ENCODE data around the gene BFSP1. TPM values are rescaled to one million over a fixed set of nuclear protein-coding genes. Genes with fewer than 3 reads are reported as not detected.

BFSP1 gene
- total RNA-seq, 1 experiment from 2014 or later, result 6.1 TPM

- H3K9me3 ChIP-seq (ENCODE audit: low read depth, low read length, poor library complexity, severe bottlenecking), result no peaks in the 10 kb centered on the region
- H3K27ac ChIP-seq (ENCODE audit: low read depth, low read length, poor library complexity, severe bottlenecking), result no peak overlapping the region
- no peak for DNase-seq (ENCODE audit: low spot score)
- intact Hi-C loops (cut with micrococcal nuclease; ENCODE audit: unreplicated experiment), result no loop called here
- H3K36me3 ChIP-seq (ENCODE audit: insufficient read depth, low read length, poor library complexity, severe bottlenecking), result no peaks in the 10 kb centered on the region
- no TSS peak for BruUV-seq (replicated peaks)
- no peaks in the 10 kb centered on the region for H3K27me3 ChIP-seq (replicated peaks; ENCODE audit: insufficient read depth, low read depth, low read length, poor library complexity)
- no peak overlapping the region for H3K4me3 ChIP-seq (ENCODE audit: low read depth, low read length, poor library complexity, severe bottlenecking)
- H3K4me1 ChIP-seq (ENCODE audit: insufficient read depth, low read length, poor library complexity, severe bottlenecking), result peaks cover 6% of the 10 kb centered on the region
- TF ChIP-seq EZH2 (IDR thresholded peaks at IDR 0.05; ENCODE audit: borderline replicate concordance, low read depth, low read length, poor library complexity, severe bottlenecking), result no peak
- TF ChIP-seq CTCF (conservative IDR thresholded peaks at IDR 0.05; ENCODE audit: low read depth, low read length), result no peak
- CTCF ChIA-PET, result interaction anchor here (0.7 kb wide), 1 partner anchor 14 kb away, joined by 12 read pairs; no protein-coding TSS in a partner anchor
- POLR2A ChIA-PET (ENCODE audit: low non-redundant PET), result no interaction called here
Measured at GRCh38 chr20:17542481-17542880, 11.3 kb upstream of the BFSP1 start.

DNA sequence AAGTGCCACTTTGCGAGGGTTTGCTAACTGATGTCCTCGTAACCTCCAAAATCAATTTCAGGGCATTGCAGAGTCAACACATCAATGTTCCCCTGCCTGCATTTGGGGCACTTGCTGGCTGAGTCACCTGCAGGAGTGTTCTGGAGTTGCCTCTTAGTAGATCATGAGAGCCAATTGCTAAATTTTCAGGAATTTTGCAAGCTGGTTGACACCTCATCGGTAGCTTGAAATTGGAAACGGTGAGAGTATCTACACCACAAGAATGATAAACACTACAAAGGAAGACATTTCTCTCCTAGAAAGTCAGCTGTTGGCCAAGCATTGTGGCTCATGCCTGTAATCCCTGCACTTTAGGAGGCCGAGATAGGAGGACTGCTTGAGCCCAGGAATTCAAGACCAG, 10.8 kb upstream of the BFSP1 start:
- no peaks in the 10 kb centered on the region for H3K9me3 ChIP-seq (ENCODE audit: low read depth, low read length, poor library complexity, severe bottlenecking)
- no peaks in the 10 kb centered on the region for H3K36me3 ChIP-seq (ENCODE audit: insufficient read depth, low read length, poor library complexity, severe bottlenecking)
- TF ChIP-seq CTCF (conservative IDR thresholded peaks at IDR 0.05; ENCODE audit: low read depth, low read length), result no peak
- no peak for TF ChIP-seq EZH2 (IDR thresholded peaks at IDR 0.05; ENCODE audit: borderline replicate concordance, low read depth, low read length, poor library complexity, severe bottlenecking)
- H3K4me3 ChIP-seq (ENCODE audit: low read depth, low read length, poor library complexity, severe bottlenecking), result no peak overlapping the region
- H3K27ac ChIP-seq (ENCODE audit: low read depth, low read length, poor library complexity, severe bottlenecking), result no peak overlapping the region
- peaks cover 9% of the 10 kb centered on the region for H3K4me1 ChIP-seq (ENCODE audit: insufficient read depth, low read length, poor library complexity, severe bottlenecking)
- ChIA-PET CTCF (interaction anchor here (0.5 to 0.7 kb wide), 2 partner anchors 14 to 140 kb away, joined by 4 to 12 read pairs; partner anchors contain the start of gene RRBP1), POLR2A (ENCODE audit: low non-redundant PET) (no interaction called here)
- no peaks in the 10 kb centered on the region for H3K27me3 ChIP-seq (replicated peaks; ENCODE audit: insufficient read depth, low read depth, low read length, poor library complexity)
- DNase-seq (ENCODE audit: low spot score), result no peak
- BruUV-seq (replicated peaks), result no TSS peak
- intact Hi-C loops (cut with micrococcal nuclease; ENCODE audit: unreplicated experiment), result no loop called here

- BruUV-seq (replicated peaks), result no TSS peak
- H3K9me3 ChIP-seq (ENCODE audit: low read depth, low read length, poor library complexity, severe bottlenecking), result no peaks in the 10 kb centered on the region
- intact Hi-C loops (cut with micrococcal nuclease; ENCODE audit: unreplicated experiment), result no loop called here
Measured at GRCh38 chr20:17541596-17541995, 10.4 kb upstream of the BFSP1 start.

More at GRCh38 chr20:17541596-17541995, 10.4 kb upstream of the BFSP1 start:
- Histone ChIP-seq H3K27ac (ENCODE audit: low read depth, low read length, poor library complexity, severe bottlenecking) (no peak overlapping the region), H3K4me1 (ENCODE audit: insufficient read depth, low read length, poor library complexity, severe bottlenecking) (peaks cover 10% of the 10 kb centered on the region), H3K27me3 (replicated peaks; ENCODE audit: insufficient read depth, low read depth, low read length, poor library complexity) (no peaks in the 10 kb centered on the region), H3K4me3 (ENCODE audit: low read depth, low read length, poor library complexity, severe bottlenecking) (no peak overlapping the region), H3K36me3 (ENCODE audit: insufficient read depth, low read length, poor library complexity, severe bottlenecking) (no peaks in the 10 kb centered on the region)
- POLR2A ChIA-PET (ENCODE audit: low non-redundant PET), result no interaction called here
- CTCF ChIA-PET, result interaction anchor here (0.5 kb wide), 1 partner anchor 141 kb away, joined by 4 read pairs; the partner anchor contains the start of gene RRBP1
- no peak for TF ChIP-seq CTCF (conservative IDR thresholded peaks at IDR 0.05; ENCODE audit: low read depth, low read length)
- TF ChIP-seq EZH2 (IDR thresholded peaks at IDR 0.05; ENCODE audit: borderline replicate concordance, low read depth, low read length, poor library complexity, severe bottlenecking), result no peak
- DNase-seq (ENCODE audit: low spot score), result no peak

Data from A673 (cell line).